ENCODE data around the gene MAX. TPM values are rescaled to one million over a fixed set of nuclear protein-coding genes. Genes with fewer than 3 reads are reported as not detected.

MAX gene
- total and polyA plus RNA-seq, 9 of the 15 experiments (the other 6 are each of a cell fraction or from before 2014, with no cell fraction given), result 15.4 to 96.5 (median 51.6) TPM

DNA sequence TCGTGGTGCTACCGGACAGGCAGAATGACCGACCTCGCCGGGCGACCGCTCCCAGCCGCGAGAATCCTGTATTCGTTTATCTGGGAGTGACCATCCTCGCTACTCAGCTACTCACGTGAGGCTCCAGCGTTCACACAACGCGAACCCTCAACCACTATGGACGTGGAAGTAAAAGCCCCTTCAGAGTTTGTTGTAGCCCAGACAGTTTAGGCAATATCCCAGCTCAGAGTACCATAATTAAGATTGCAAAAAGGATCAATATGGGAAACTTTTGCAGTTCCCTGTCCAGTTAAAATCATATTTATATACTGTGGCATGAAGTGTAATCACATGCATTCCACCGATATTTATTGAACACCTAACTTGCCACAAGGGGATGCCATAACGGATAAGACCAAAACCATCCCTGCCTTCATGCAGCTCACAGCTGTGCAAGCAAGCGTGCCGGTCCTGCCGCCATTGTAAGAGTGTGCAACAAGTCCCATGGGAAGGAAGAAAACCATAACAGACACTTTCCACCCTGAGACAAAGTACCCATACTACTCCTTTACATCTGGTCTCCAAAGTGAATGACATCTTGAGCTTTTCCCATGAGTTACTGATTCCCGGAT, 938 bp upstream of the MAX start (continued):
- TF ChIP-seq, protein P1, sequence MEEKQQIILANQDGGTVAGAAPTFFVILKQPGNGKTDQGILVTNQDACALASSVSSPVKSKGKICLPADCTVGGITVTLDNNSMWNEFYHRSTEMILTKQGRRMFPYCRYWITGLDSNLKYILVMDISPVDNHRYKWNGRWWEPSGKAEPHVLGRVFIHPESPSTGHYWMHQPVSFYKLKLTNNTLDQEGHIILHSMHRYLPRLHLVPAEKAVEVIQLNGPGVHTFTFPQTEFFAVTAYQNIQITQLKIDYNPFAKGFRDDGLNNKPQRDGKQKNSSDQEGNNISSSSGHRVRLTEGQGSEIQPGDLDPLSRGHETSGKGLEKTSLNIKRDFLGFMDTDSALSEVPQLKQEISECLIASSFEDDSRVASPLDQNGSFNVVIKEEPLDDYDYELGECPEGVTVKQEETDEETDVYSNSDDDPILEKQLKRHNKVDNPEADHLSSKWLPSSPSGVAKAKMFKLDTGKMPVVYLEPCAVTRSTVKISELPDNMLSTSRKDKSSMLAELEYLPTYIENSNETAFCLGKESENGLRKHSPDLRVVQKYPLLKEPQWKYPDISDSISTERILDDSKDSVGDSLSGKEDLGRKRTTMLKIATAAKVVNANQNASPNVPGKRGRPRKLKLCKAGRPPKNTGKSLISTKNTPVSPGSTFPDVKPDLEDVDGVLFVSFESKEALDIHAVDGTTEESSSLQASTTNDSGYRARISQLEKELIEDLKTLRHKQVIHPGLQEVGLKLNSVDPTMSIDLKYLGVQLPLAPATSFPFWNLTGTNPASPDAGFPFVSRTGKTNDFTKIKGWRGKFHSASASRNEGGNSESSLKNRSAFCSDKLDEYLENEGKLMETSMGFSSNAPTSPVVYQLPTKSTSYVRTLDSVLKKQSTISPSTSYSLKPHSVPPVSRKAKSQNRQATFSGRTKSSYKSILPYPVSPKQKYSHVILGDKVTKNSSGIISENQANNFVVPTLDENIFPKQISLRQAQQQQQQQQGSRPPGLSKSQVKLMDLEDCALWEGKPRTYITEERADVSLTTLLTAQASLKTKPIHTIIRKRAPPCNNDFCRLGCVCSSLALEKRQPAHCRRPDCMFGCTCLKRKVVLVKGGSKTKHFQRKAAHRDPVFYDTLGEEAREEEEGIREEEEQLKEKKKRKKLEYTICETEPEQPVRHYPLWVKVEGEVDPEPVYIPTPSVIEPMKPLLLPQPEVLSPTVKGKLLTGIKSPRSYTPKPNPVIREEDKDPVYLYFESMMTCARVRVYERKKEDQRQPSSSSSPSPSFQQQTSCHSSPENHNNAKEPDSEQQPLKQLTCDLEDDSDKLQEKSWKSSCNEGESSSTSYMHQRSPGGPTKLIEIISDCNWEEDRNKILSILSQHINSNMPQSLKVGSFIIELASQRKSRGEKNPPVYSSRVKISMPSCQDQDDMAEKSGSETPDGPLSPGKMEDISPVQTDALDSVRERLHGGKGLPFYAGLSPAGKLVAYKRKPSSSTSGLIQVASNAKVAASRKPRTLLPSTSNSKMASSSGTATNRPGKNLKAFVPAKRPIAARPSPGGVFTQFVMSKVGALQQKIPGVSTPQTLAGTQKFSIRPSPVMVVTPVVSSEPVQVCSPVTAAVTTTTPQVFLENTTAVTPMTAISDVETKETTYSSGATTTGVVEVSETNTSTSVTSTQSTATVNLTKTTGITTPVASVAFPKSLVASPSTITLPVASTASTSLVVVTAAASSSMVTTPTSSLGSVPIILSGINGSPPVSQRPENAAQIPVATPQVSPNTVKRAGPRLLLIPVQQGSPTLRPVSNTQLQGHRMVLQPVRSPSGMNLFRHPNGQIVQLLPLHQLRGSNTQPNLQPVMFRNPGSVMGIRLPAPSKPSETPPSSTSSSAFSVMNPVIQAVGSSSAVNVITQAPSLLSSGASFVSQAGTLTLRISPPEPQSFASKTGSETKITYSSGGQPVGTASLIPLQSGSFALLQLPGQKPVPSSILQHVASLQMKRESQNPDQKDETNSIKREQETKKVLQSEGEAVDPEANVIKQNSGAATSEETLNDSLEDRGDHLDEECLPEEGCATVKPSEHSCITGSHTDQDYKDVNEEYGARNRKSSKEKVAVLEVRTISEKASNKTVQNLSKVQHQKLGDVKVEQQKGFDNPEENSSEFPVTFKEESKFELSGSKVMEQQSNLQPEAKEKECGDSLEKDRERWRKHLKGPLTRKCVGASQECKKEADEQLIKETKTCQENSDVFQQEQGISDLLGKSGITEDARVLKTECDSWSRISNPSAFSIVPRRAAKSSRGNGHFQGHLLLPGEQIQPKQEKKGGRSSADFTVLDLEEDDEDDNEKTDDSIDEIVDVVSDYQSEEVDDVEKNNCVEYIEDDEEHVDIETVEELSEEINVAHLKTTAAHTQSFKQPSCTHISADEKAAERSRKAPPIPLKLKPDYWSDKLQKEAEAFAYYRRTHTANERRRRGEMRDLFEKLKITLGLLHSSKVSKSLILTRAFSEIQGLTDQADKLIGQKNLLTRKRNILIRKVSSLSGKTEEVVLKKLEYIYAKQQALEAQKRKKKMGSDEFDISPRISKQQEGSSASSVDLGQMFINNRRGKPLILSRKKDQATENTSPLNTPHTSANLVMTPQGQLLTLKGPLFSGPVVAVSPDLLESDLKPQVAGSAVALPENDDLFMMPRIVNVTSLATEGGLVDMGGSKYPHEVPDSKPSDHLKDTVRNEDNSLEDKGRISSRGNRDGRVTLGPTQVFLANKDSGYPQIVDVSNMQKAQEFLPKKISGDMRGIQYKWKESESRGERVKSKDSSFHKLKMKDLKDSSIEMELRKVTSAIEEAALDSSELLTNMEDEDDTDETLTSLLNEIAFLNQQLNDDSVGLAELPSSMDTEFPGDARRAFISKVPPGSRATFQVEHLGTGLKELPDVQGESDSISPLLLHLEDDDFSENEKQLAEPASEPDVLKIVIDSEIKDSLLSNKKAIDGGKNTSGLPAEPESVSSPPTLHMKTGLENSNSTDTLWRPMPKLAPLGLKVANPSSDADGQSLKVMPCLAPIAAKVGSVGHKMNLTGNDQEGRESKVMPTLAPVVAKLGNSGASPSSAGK (IDR thresholded peaks at IDR 0.05), result peak; percentile 44; the same call in 1 of the 2 replicates
- peak in 1 of 2 experiments; percentile 26; a peak in 1 of 4 replicates for TF ChIP-seq KDM1A (IDR thresholded peaks at IDR 0.05)

All from K562 (cell line).